Right atrium auricular region (tissue), 2 donors: ENCODE data around the gene ANAPC1. TPM values are rescaled to one million over a fixed set of nuclear protein-coding genes. Genes with fewer than 3 reads are reported as not detected.

Experiments
- DNase-seq: peaks from one replicate; pipeline ENCODE4 v3.0.0-alpha.2; 2019; ENCODE audit warnings: low spot score
- H3K27ac ChIP-seq, 2 donors: fragments of 200-600 bp; sonication (generic); 1 replicate in 1 of 2; 2 replicates in 1 of 2; pipeline ENCODE4 v1.5.1; 2016 to 2019
- H3K27me3 ChIP-seq, 2 donors: fragments of 200-600 bp; sonication (generic); one replicate each; pipeline versions ENCODE4 v1.5.1 to v1.6.0; 2017 to 2019
- H3K36me3 ChIP-seq: fragments of 200-600 bp; sonication (generic); one replicate; pipeline ENCODE4 v1.5.1; 2016
- H3K4me1 ChIP-seq, 2 donors: fragments of 200-600 bp; sonication (generic); one replicate each; pipeline versions ENCODE4 v1.5.1 to v1.6.0; 2017 to 2019
- H3K4me3 ChIP-seq, 2 donors: fragments of 200-600 bp; sonication (generic); 1 replicate in 1 of 2; 2 replicates in 1 of 2; pipeline ENCODE4 v1.5.1; 2017 to 2019; ENCODE audit warnings: mild to moderate bottlenecking in 1 of 2, moderate library complexity in 1 of 2
- H3K9me3 ChIP-seq, 2 donors: fragments of 200-600 bp; sonication (generic); one replicate each; pipeline ENCODE4 v1.5.1; 2019
- total RNA-seq, 2 donors: library from RNA; depleted of rRNA; stranded (reverse); fragments of >200 nt; gene quantifications; one replicate each; pipeline ENCODE4 v1.1.0, GENCODE V29; 2016
- TF ChIP-seq, protein P1 (sequence below), 2 donors: fragments of 200-600 bp; sonication (generic); IDR thresholded peaks; one replicate each; pipeline ENCODE4 v1.5.1; 2019; ENCODE audit warnings: antibody characterized with exemption in 2 of 2

ANAPC1 gene
- total RNA-seq, 2 donors from 2014 or later = 19.0 to 23.5 TPM

GRCh38 chr2:111903516-111903915 is 19.5 kb upstream of the ANAPC1 start:
- H3K27ac ChIP-seq = peak overlapping the region; percentile 28 to 81
- H3K9me3 ChIP-seq = no peaks in the 10 kb centered on the region
- no peaks in the 10 kb centered on the region for H3K27me3 ChIP-seq
- TF ChIP-seq, protein P1, sequence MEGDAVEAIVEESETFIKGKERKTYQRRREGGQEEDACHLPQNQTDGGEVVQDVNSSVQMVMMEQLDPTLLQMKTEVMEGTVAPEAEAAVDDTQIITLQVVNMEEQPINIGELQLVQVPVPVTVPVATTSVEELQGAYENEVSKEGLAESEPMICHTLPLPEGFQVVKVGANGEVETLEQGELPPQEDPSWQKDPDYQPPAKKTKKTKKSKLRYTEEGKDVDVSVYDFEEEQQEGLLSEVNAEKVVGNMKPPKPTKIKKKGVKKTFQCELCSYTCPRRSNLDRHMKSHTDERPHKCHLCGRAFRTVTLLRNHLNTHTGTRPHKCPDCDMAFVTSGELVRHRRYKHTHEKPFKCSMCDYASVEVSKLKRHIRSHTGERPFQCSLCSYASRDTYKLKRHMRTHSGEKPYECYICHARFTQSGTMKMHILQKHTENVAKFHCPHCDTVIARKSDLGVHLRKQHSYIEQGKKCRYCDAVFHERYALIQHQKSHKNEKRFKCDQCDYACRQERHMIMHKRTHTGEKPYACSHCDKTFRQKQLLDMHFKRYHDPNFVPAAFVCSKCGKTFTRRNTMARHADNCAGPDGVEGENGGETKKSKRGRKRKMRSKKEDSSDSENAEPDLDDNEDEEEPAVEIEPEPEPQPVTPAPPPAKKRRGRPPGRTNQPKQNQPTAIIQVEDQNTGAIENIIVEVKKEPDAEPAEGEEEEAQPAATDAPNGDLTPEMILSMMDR (IDR thresholded peaks at IDR 0.05) = no peak
- peaks cover 0 to 69% of the 10 kb centered on the region in 2 donors for H3K4me1 ChIP-seq
- H3K4me3 ChIP-seq = no peak overlapping the region
- no peak for DNase-seq
- no peaks in the 10 kb centered on the region for H3K36me3 ChIP-seq

GRCh38 chr2:111900859-111901258 is 16.9 kb upstream of the ANAPC1 start:
- TF ChIP-seq, protein P1 (IDR thresholded peaks at IDR 0.05) = peak; percentile 21 to 62
- Histone ChIP-seq H3K36me3 (no peaks in the 10 kb centered on the region), H3K27ac (peak overlapping the region; percentile 90 to 92), H3K4me1 (peaks cover 0 to 56% of the 10 kb centered on the region in 2 donors), H3K27me3 (no peaks in the 10 kb centered on the region), H3K4me3 (peak overlapping the region in 1 of 2 donors; percentile 93), H3K9me3 (no peaks in the 10 kb centered on the region)
- no peak for DNase-seq

- H3K4me3 ChIP-seq = peak overlapping the region; percentile 79 to 93
- TF ChIP-seq, protein P1 (IDR thresholded peaks at IDR 0.05) = no peak
- H3K36me3 ChIP-seq = no peaks in the 10 kb centered on the region
- H3K27ac ChIP-seq = peak overlapping the region; percentile 90 to 92
- H3K9me3 ChIP-seq = no peaks in the 10 kb centered on the region
- no peak for DNase-seq
- H3K4me1 ChIP-seq = peaks cover 0 to 36% of the 10 kb centered on the region in 2 donors
- H3K27me3 ChIP-seq = no peaks in the 10 kb centered on the region
Observed at GRCh38 chr2:111898703-111899514, 14.9 kb upstream of the ANAPC1 start.

DNA sequence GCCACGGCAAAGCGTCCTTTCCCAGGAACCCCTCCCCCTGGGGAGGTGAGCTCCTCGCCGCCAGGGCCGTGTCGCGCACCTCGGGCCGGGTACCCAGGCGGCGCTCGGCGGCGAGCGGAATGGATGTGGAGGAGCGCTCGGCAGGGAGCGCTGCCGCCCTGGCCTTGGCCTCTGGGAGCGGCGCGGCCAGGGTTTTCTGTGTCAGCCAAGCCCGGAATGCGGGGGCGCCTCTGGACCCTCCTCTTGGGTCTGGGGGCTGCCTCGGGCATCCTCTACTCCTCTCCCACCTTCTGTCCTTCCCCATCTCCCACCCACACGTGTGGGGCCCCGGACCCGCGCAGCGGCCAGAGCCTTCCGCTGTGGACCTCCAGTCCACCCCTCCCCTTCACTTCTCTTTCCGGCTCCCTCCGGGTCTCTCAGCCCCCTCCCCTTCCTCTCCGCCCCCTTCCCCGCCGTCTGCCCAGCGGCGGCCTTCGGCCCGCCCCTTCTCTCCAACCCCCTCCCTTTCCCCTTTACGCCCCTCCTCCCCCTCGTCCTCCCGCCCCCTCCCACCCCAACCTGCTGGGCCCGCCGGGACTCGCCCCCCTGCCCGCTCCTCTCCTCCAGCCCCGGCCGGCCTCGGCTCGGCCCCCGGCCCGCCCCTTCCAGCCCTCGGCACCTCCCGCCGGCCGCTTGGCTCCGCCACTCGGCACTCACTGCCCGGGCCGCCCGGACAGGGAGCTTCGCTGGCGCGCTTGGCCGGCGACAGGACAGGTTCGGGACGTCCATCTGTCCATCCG is 14.1 kb upstream of the ANAPC1 start, which contains the start of gene MERTK:
Gene MERTK, plus strand, starts transcription at position 684 of the 779 bp plus-strand sequence. CDS start 129 bp downstream, outside the sequence.
- Histone ChIP-seq H3K9me3 (no peaks in the 10 kb centered on the region), H3K4me3 (peak within 1 kb of the TSS; percentile 79 to 93), H3K27me3 (no peaks in the 10 kb centered on the region), H3K27ac (peak within 1 kb of the TSS; percentile 90 to 92), H3K36me3 (no peaks in the 10 kb centered on the region), H3K4me1 (peaks cover 0 to 28% of the 10 kb centered on the region in 2 donors)
- DNase-seq = peak; percentile 81
- TF ChIP-seq, protein P1 (IDR thresholded peaks at IDR 0.05) = peak in 1 of 2 donors; percentile 89

GRCh38 chr2:111897630-111897923 is 13.6 kb upstream of the ANAPC1 start:
- Histone ChIP-seq H3K4me3 (peak overlapping the region; percentile 79 to 93), H3K27ac (peak overlapping the region; percentile 90 to 92), H3K27me3 (no peaks in the 10 kb centered on the region), H3K4me1 (peaks cover 0 to 27% of the 10 kb centered on the region in 2 donors), H3K9me3 (no peaks in the 10 kb centered on the region), H3K36me3 (no peaks in the 10 kb centered on the region)
- TF ChIP-seq, protein P1 (IDR thresholded peaks at IDR 0.05) = no peak
- no peak for DNase-seq
